Measurements from ENCODE around the gene NNT. TPM values are rescaled to one million over a fixed set of nuclear protein-coding genes. Genes with fewer than 3 reads are reported as not detected.
"Not testable (repeated sequence)": the region's sequence is repeated elsewhere in the genome, so short reads cannot be mapped to it uniquely, and the experiment has no call there.

Gene NNT
- total and polyA plus RNA-seq, 5 donors, result 174 to 421 (median 399) TPM

DNA sequence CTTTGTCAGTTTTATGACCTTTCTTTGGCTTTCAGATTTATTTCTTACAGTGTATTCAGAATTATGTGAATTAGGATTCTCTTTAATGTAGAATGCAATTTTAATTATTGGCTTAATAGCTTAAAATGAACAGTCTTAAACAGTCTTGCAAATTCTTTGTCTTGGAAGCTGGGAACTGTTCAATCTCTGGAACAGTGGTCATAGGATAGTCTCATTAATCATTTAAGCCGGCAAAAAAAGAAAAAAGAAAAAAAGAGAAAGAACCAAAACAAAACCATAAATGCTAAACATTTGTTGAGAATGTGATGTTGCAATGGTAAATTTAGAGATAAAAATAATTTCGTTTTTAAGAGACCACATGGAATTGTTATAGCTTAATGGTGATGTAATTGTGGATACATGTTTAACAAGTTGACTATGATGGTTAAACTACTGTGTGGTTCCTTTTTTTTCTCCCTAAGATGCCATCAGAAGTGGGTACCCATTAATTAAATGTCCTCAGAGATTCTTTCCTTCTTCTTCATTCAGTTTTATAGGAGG is 61.6 kb downstream of the NNT start:
- Histone ChIP-seq H3K27ac (ENCODE audit: low read length) (no peak overlapping the region), H3K9me3 (ENCODE audit: control insufficient read depth, low read length) (no peaks in the 10 kb centered on the region), H3K27me3 (ENCODE audit: control insufficient read depth, insufficient read depth) (no peaks in the 10 kb centered on the region), H3K4me3 (ENCODE audit: low read length) (no peak overlapping the region), H3K4me1 (ENCODE audit: control insufficient read depth, insufficient read depth, low read length) (no peaks in the 10 kb centered on the region)
- no peak for ATAC-seq
- intact Hi-C loops (cut with DNase I), result loop anchor here in 1 of 4 donors (5.0 kb wide), 1 partner anchor 1108 kb away; no protein-coding TSS in a partner anchor
- WGBS, result 71% methylated on average over 2 of the region's 2 CpGs
- DNase-seq, result no peak

DNA sequence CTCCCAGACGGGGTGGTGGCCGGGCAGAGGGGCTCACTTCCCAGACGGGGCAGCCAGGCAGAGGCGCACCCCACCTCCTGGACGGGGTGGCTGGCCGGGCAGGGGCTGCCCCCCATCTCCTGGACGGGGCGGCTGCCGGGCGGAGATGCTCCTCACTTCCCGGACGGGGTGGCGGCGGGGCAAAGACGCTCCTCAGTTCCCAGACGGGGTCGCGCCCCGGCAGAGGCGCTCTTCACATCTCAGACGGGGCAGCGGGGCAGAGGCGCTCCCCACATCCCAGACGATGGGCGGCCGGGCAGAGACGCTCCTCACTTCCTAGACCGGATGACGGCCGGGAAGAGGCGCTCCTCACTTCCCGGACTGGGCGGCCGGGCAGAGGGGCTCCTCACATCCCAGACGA is 62.8 kb downstream of the NNT start:
- H3K27me3 ChIP-seq (ENCODE audit: control insufficient read depth, insufficient read depth); ATAC-seq; H3K9me3 ChIP-seq (ENCODE audit: control insufficient read depth, low read length); intact Hi-C loops (cut with DNase I); H3K27ac ChIP-seq (ENCODE audit: low read length); H3K4me1 ChIP-seq (ENCODE audit: control insufficient read depth, insufficient read depth, low read length); H3K4me3 ChIP-seq (ENCODE audit: low read length): not testable (repeated sequence)
- peak in 1 of 3 donors; percentile 60 for DNase-seq
- WGBS, result 94% methylated on average over 35 of the region's 35 CpGs

DNA sequence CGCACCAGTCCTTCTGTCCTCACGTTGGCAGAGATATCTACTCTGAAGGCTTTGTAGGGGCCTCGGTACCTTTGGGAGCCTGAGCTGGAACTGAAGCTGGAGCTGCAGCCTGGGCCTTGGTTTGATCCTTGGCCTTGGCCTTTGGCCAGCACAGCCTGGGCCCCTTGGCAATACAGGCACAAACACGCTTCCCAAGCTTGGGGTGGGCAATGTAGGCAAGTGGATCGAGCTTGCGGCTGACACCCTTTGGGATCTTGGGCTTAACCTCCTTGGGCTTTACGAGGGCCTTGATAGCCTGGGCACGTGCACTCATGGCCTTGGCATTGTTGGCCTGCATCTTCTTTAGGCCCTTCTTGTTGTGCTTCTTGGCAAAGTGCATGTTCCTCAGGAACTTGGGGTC is 63.7 kb downstream of the NNT start:
- DNase-seq; H3K4me3 ChIP-seq (ENCODE audit: low read length); H3K27ac ChIP-seq (ENCODE audit: low read length); intact Hi-C loops (cut with DNase I); ATAC-seq; H3K27me3 ChIP-seq (ENCODE audit: control insufficient read depth, insufficient read depth); H3K4me1 ChIP-seq (ENCODE audit: control insufficient read depth, insufficient read depth, low read length); H3K9me3 ChIP-seq (ENCODE audit: control insufficient read depth, low read length): not testable (repeated sequence)
- 93% methylated on average over 8 of the region's 8 CpGs for WGBS

- H3K4me3 ChIP-seq (ENCODE audit: low read length); H3K9me3 ChIP-seq (ENCODE audit: control insufficient read depth, low read length); H3K27me3 ChIP-seq (ENCODE audit: control insufficient read depth, insufficient read depth); intact Hi-C loops (cut with DNase I); ATAC-seq; H3K4me1 ChIP-seq (ENCODE audit: control insufficient read depth, insufficient read depth, low read length); H3K27ac ChIP-seq (ENCODE audit: low read length); DNase-seq: not testable (repeated sequence)
- WGBS, result 97% methylated on average over 5 of the region's 5 CpGs
These were observed 64.4 kb downstream of the NNT start for GRCh38 chr5:43667379-43667778.

GRCh38 chr5:43674536-43674935 is 71.6 kb downstream of the NNT start:
- H3K27me3 ChIP-seq (ENCODE audit: control insufficient read depth, insufficient read depth), result no peaks in the 10 kb centered on the region
- intact Hi-C loops (cut with DNase I), result no loop called here

DNA sequence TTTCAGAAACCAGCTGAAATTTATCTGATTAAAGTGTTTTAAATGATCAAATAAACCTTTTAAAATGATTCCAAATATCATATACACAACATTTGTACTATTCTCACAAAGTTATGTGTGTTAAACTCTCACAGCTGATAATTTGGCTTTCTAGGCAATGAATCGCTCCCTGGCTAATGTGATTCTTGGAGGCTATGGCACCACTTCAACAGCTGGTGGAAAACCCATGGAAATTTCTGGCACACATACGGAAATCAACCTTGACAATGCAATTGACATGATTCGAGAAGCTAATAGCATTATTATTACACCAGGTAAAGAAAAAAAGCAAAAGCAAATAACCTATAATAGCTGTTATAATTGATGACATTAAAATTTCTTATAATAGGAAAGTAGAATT is 72.4 kb downstream of the NNT start:
- intact Hi-C loops (cut with DNase I), result no loop called here
- DNase-seq (no peak), ATAC-seq (no peak)
- Histone ChIP-seq H3K4me3 (ENCODE audit: low read length) (no peak overlapping the region), H3K27me3 (ENCODE audit: control insufficient read depth, insufficient read depth) (no peaks in the 10 kb centered on the region), H3K9me3 (ENCODE audit: control insufficient read depth, low read length) (no peaks in the 10 kb centered on the region), H3K27ac (ENCODE audit: low read length) (no peak overlapping the region), H3K4me1 (ENCODE audit: control insufficient read depth, insufficient read depth, low read length) (peaks cover 3% of the 10 kb centered on the region)
- WGBS, result 89% methylated on average over 3 of the region's 3 CpGs

More at GRCh38 chr5:43674536-43674935, 71.6 kb downstream of the NNT start:
- no peak overlapping the region for H3K4me3 ChIP-seq (ENCODE audit: low read length)
- H3K9me3 ChIP-seq (ENCODE audit: control insufficient read depth, low read length), result no peaks in the 10 kb centered on the region
- peaks cover 1% of the 10 kb centered on the region for H3K4me1 ChIP-seq (ENCODE audit: control insufficient read depth, insufficient read depth, low read length)
- no peak for ATAC-seq
- H3K27ac ChIP-seq (ENCODE audit: low read length), result no peak overlapping the region
- DNase-seq, result no peak

DNA sequence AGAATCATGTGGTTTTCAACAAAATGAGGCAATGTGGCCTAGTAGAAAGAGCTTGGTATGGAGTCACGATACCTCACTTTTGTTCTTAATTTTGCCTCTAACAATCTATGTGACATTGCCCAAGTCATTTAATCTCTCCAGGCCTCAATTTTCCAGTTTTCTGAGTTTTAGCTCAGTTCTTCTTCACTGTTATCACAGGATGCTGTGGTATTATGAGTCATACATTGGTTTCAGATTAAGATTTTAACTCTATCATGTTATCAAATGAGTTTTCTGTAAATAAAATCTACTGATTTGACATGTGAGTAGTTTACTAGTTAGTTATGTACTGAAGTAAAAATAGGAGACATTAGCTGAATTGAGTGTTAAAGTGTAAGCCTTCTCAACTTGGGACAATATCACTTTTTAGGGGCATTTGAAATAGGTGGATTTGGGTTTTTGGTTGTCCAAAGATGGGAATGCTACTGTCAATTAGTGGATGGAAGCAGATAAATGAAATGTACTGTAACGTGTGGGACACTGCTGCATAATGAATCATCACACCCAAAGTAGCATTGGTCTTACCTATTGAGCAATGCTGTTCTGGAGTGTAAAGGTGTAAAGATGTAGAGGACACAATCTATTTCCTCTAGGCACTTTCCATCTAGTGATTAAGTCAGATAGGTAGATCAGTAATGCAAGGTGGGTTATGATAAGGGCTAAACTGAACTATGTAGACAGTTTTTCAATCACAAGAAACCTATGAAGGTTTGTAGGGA is 73.3 kb downstream of the NNT start:
- 96% methylated on average over 2 of the region's 2 CpGs for WGBS
- ATAC-seq, result no peak

GRCh38 chr5:43677253-43677652 is 74.3 kb downstream of the NNT start:
- ATAC-seq, result peak in 1 of 2 donors; percentile 40
- H3K4me3 ChIP-seq (ENCODE audit: low read length), result no peak overlapping the region
- H3K9me3 ChIP-seq (ENCODE audit: control insufficient read depth, low read length), result no peaks in the 10 kb centered on the region
- H3K4me1 ChIP-seq (ENCODE audit: control insufficient read depth, insufficient read depth, low read length), result peaks cover 3% of the 10 kb centered on the region
- DNase-seq, result no peak
- no peak overlapping the region for H3K27ac ChIP-seq (ENCODE audit: low read length)
- intact Hi-C loops (cut with DNase I), result no loop called here
- WGBS, result 97% methylated on average over 4 of the region's 4 CpGs
- no peaks in the 10 kb centered on the region for H3K27me3 ChIP-seq (ENCODE audit: control insufficient read depth, insufficient read depth)

More for the DNA sequence above, 73.3 kb downstream of the NNT start:
- Histone ChIP-seq H3K9me3 (ENCODE audit: control insufficient read depth, low read length) (no peaks in the 10 kb centered on the region), H3K4me3 (ENCODE audit: low read length) (no peak overlapping the region), H3K27ac (ENCODE audit: low read length) (no peak overlapping the region), H3K27me3 (ENCODE audit: control insufficient read depth, insufficient read depth) (no peaks in the 10 kb centered on the region), H3K4me1 (ENCODE audit: control insufficient read depth, insufficient read depth, low read length) (peaks cover 3% of the 10 kb centered on the region)
- intact Hi-C loops (cut with DNase I), result no loop called here
- no peak for DNase-seq

GRCh38 chr5:43679214-43679613 is 76.2 kb downstream of the NNT start:
- Histone ChIP-seq H3K9me3 (ENCODE audit: control insufficient read depth, low read length) (no peaks in the 10 kb centered on the region), H3K27me3 (ENCODE audit: control insufficient read depth, insufficient read depth) (no peaks in the 10 kb centered on the region), H3K4me3 (ENCODE audit: low read length) (no peak overlapping the region), H3K27ac (ENCODE audit: low read length) (no peak overlapping the region), H3K4me1 (ENCODE audit: control insufficient read depth, insufficient read depth, low read length) (peaks cover 2% of the 10 kb centered on the region)
- WGBS, result 85% methylated on average over 3 of the region's 3 CpGs
- no peak for DNase-seq
- intact Hi-C loops (cut with DNase I), result no loop called here
- no peak for ATAC-seq

- no peak for ATAC-seq
- no peaks in the 10 kb centered on the region for H3K27me3 ChIP-seq (ENCODE audit: control insufficient read depth, insufficient read depth)
- no peak for DNase-seq
- intact Hi-C loops (cut with DNase I), result no loop called here
- H3K27ac ChIP-seq (ENCODE audit: low read length), result no peak overlapping the region
- no peak overlapping the region for H3K4me3 ChIP-seq (ENCODE audit: low read length)
- no peaks in the 10 kb centered on the region for H3K9me3 ChIP-seq (ENCODE audit: control insufficient read depth, low read length)
- WGBS, result 59% methylated on average over 4 of the region's 4 CpGs
- peaks cover 2% of the 10 kb centered on the region for H3K4me1 ChIP-seq (ENCODE audit: control insufficient read depth, insufficient read depth, low read length)
These were observed 77.3 kb downstream of the NNT start for GRCh38 chr5:43680286-43680685.

- H3K4me3 ChIP-seq (ENCODE audit: low read length), result no peak overlapping the region
- DNase-seq (no peak), ATAC-seq (peak; percentile 44 to 58)
- intact Hi-C loops (cut with DNase I), result no loop called here
- no peaks in the 10 kb centered on the region for H3K27me3 ChIP-seq (ENCODE audit: control insufficient read depth, insufficient read depth)
- peaks cover 2% of the 10 kb centered on the region for H3K4me1 ChIP-seq (ENCODE audit: control insufficient read depth, insufficient read depth, low read length)
- peak overlapping the region; percentile 36 for H3K27ac ChIP-seq (ENCODE audit: low read length)
- no peaks in the 10 kb centered on the region for H3K9me3 ChIP-seq (ENCODE audit: control insufficient read depth, low read length)
- WGBS, result 71% methylated on average over 4 of the region's 4 CpGs
These were observed 81.0 kb downstream of the NNT start for GRCh38 chr5:43683884-43684471.
